GM19467 (cell line): Measurements from ENCODE around the gene UTF1.

Experiments
- ATAC-seq: cut with Tn5 transposase; IDR thresholded peaks from one replicate; pipeline ENCODE4 v1.9.1; 2021; ENCODE audit warnings: mild to moderate bottlenecking, moderate library complexity; ENCODE audit not compliant: unreplicated experiment

UTF1 gene

DNA sequence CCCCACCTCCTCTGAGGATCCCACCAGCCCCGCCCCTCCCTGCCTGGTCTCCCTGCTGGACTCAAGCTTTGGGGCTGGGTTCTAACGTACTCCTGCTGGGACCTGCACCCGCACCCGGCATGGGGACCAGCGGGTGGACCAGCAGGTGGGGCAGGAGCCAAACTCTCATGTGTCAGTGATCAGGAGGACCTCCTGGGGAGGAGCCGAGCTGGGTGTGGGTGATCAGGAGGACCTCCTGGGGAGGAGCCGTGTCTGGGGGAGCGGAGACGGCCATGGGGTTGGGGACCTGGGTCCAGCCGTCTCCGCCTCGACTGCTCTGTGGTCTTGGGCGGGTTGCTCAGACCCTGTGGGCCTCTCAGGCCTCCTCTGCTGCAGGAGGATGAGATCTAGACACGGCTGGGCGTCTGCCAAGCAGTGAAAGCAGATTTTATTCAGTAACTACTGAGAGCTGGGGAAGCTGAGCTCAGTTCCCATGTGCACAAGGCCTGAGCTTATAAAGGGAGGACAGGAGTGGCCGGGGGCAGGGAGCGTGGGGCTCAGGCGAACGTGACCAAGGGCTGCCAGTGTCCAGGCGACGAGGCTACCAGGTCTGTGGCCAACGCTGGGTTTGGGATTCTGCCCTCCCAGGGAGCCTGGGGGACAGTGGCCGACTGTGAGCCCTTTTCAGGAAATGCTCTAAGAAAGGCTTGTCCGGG, 33.6 kb upstream of the UTF1 start:
- no peak for ATAC-seq

DNA sequence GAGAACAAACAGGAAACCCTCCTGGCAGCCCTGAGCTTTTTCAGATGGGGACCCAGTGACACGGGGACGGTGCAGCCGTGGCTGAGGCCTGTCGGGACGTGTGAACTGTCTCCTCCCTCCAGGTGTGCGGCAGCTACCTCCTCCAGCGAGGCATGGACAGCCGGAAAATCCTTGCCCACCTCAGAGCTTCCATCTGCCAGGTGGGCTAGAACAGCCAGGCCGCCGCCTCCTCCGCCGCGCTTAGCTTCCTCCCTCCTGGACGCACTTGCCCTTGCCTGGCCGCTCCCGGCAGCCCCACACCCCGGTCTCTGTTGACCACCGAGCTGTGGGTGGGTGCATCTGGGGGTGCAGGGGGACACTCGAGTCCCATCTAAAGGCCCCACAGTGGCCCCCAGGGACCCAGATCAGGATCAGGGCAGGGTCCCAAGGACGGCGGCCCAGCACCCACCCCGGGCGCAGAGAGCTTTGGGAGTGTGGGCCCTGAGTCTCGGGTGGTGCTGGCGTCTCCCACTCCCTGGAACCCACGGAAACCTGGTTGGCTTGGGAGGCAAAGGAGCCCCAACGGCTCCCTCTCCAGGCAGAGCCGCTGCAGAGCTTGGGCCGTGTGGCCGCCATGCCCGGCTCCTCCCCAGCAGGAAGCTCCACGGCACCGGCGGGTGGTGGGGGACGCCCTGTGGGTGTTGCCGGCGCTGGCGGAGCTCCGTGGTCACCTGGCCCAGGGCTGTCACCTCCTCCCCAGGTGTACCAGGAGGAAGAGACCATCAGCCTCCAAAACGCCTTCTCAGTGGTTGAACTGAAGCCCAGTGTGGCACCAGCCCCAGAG, 32.9 kb upstream of the UTF1 start:
- ATAC-seq = no peak

DNA sequence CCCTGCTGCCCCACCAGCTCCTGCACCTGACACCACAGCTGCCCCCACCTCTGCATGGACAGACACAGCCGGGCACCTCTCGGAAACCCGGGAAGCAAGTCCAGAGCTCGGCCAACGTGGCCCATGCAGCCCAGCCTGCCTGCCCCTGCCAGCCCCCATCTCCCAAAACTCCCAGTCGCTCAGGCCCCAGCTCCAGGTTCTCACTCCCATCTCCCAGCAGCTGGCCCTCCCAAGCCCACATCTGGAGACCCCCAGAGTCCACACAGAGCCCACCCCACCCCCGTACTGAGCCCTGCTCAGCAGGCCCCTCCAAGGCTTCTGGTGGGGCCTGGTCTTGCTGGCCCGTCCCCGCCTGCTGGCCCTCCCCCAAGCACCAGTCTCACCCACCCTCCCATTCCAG, 32.2 kb upstream of the UTF1 start:
- no peak for ATAC-seq

DNA sequence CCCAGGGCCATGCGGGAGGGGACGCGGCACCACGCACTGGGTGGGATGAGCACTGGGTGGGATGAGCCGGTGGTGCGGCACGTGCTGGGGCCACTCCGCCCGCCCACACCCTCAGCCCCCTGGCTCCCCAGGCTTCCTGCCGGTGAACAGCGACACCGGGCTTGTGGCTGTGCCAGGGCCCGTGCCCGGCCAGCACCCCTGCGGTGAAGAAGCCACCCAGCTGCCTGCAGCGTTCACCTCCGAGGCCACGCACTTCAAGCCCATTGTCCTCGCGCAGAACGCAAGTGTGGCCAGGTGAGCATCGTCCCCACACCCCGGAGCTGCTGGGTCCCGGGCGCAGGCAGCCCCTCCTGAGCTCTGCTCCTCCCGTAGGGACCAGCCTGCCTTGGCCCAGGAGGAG, 31.8 kb upstream of the UTF1 start:
- no peak for ATAC-seq

DNA sequence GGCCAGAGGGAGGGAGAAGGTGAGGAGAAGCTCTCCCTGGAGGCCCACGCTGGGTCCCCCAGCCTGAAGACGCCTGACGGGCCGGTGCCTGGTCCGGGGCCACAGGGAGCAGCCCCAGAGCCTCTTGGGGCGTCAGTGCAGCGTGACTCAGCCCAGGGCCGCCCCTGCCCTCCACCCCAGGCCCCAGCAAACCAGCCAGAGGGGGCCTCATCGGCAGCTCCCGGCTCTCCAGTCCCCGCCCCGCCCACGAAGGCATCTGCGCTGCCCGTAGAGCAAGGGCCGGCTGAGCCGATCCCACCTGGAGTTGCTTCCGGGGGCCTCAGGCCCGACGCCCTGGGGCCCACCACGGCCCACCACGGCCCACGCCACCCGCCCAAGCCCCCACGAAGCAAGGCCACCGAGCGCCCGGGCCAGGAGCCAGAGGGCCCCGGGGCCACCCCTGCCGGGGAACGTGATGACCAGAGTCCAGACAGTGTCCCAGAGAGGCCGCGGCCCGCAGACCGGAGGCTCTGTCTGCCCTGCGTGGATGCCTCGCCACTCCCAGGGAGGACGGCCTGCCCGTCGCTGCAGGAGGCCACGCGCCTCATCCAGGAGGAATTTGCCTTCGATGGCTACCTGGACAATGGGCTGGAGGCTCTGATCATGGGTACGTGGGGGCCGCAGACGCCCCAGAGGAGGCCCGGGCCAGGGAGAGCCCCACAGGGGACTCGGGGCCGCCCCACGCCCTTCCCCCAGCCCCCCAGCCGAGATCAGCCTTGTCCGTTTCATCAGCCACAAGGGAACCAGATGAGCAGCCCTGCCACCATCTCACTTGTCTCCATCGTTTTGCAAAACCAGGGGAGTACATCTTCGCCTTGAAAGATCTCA, 31.2 kb upstream of the UTF1 start:
- ATAC-seq = no peak

DNA sequence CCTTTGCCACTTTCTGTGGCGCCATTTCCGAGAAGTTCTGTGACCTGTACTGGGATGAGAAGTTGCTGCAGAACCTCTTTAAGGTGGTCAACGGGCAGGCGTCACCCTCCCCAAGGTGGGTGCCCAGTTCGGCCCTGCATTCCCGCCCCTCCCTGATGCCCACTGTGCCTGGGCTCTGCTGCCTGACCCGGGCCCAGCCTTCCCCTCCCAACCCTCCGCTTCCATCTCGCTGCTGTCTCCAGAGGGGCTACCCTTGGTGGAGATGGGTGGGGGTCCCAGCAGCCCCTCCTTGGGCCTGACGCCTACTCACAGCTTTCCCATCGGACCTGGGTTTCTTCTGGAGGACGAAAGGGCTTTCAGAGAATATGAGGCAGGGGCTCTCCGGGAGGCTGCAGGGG, 30.5 kb upstream of the UTF1 start:
- ATAC-seq = no peak

DNA sequence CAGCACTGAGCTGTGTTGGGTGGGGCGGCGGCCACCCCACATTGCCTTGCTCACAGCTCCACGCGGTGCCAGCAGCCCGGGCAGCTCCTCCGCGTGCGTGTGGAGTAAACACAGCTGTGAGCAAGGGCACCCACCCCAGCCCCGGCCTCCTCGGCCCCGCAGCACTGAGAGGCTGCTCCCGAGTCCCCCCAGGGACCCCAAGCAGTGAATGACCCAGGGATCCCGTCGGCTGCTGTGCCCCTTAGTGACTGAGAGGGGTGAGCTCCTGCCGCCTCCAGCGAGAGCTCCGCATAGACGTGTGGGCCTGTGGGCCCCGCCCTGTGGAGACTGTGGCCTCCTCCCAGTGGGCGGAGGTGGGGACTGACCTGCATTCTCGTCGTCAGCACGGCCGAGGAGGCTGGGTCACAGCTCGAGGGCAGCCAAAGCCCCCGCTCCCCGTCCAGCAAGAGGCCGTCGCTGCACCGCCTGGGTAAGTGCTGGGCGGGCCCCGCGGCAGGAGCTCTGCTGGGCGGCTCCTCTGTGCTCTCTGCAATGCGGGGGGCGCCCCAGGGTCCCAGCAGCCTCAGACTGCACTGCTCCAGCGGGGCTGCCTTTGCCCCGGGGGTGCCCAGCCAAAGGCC, 29.9 kb upstream of the UTF1 start:
- ATAC-seq = no peak

DNA sequence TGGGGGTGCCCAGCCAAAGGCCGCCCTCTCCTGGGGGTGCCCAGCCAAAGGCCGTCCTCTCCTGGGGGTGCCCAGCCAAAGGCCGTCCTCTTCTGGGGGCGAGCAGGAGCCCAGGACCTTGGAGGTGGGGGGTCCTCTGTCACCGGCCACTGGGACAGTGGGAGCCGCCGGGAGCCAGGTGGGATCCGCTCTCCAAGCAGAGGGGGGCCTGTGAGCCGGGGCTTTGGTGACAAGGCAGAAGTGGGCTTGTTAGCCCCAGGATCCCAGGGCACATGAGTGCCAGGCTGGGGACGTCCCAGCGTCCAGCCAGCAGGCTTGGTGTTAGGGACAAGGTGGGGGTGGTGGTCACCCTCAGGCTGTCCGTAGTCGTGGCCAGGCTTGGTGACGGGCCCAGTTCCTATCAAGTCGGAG, 29.4 kb upstream of the UTF1 start:
- no peak for ATAC-seq

DNA sequence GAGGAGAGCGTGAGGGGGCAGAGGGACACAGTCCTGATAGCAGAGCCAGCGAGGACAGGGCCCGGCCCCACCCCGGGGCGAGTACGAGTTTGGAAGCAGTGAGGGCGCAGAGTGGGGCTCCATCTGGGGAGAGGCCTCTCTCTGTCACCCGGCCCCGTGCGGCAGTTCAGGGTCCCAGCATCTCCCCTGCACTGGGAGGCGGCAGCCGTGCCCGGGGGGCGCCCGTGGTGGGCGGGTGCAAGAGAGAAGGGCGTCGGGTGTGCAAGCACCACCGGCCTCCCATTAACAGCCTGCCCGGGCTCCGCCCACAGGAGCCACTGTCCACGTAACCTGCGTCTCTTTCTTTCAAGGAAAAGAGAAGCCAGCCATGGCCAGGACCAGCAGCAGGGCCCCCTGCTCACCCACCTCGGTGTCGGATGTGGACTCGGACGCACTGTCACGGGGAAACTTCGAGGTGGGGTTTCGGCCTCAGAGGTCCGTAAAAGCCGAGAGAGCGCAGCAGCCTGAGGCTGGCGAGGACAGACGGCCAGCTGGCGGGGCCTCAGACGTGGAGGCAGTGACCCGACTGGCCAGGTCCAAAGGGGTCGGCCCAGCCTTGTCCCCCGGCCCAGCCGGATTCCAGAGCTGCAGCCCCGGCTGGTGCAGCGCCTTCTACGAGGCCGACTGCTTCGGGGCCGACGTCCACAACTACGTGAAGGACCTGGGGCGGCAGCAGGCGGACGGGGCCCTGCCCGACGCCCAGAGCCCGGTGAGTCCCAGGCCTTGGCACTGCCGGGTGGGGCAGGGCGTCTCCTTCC, 28.7 kb upstream of the UTF1 start:
- no peak for ATAC-seq

DNA sequence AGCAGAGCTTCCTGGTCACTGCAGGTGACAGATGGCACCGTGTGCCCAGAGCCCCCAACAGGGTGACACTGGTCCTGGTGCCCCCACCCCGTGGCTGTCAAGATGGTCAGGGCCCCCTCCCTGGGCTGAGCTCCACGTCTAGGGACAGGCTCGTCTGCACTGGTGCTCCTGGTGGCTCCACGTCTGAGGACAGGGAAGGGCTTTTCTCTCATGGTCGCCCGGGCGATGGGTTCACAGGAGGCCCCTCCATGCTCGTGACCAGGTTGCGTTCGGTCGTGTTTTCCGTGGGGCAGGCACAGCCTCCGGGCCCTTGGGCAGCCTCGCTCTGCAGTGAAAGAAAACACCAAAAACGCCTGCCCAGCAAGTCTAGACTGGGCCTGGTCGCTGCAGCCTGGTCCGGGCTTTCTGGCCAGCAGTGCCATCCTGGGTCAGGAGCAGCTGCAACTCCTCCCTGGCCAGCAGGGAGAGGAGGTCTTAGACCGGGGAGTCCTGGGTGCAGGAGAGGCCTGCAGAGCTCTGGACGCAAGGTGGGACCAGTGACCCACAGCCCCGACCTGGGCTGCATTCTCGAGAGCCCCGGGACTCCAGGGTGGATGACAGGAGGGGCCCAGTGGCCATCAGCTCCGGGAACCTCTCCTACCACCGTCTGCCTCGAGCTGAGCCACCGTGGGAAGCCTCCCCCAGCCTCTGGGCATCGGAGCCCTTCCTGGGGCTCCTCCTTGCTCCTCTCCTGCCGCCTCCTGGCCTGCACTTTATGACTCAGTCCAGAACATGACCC, 27.9 kb upstream of the UTF1 start:
- no peak for ATAC-seq

DNA sequence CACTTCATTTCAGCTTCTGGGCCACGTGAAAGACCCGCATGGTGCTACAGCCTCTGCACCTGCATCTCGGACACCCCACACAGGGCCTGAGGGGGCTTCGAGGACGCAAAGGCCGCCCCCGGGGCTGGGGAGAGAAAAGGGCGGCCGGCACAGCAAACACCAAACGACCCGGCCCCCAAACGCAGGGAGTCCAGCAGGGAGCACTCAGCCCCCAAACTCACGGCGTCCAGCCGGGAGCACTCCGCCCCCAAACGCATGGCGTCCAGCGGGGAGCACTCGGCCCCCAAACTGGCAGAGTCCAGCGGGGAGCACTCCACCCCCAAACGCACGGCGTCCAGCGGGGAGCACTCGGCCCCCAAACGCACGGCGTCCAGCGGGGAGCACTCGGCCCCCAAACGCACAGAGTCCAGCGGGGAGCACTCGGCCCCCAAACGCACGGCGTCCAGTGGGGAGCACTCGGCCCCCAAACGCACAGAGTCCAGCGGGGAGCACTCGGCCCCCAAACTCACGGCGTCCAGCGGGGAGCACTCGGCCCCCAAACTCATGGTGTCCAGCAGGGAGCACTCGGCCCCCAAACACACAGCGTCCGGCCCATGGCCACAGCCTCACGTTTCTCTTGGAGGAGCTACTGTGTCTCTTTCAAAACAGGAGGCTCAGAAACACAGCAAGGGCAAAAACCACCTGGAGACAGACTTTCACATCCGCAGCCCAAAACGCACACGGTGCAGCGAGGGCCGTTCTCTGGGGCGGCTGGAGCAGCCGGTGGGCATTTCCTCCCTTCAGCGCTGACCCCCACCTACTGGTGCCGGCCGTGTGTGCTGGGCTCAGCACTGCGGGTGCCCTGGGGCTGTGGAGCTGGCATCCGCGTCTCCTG, 27.0 kb upstream of the UTF1 start:
- no peak for ATAC-seq

DNA sequence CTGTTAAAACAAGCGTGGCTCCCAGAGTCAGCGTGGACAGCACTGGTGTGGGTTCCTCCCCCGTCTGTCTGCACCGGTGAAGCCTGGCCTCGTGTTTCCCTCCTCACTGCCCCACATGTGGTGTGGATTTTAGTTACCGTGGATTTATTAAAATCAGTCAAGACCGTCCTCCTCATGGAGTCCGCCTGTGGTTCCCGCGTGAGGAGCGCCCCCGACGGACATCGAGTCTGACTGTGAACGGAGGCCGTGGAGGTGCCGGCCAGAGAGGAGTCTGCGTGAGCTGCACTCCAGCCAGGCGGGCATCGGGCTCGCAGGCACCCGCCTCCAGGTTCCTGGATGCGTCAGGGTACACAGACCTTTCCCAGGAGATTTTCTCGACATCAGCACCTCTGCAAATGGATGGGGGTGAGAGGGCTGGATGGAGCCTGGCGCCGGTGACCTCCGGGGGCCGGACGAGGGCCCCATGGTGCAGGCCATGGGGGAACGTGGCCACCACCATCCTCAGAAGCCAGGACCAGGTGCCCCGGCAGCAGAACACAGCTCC, 26.3 kb upstream of the UTF1 start:
- no peak for ATAC-seq

DNA sequence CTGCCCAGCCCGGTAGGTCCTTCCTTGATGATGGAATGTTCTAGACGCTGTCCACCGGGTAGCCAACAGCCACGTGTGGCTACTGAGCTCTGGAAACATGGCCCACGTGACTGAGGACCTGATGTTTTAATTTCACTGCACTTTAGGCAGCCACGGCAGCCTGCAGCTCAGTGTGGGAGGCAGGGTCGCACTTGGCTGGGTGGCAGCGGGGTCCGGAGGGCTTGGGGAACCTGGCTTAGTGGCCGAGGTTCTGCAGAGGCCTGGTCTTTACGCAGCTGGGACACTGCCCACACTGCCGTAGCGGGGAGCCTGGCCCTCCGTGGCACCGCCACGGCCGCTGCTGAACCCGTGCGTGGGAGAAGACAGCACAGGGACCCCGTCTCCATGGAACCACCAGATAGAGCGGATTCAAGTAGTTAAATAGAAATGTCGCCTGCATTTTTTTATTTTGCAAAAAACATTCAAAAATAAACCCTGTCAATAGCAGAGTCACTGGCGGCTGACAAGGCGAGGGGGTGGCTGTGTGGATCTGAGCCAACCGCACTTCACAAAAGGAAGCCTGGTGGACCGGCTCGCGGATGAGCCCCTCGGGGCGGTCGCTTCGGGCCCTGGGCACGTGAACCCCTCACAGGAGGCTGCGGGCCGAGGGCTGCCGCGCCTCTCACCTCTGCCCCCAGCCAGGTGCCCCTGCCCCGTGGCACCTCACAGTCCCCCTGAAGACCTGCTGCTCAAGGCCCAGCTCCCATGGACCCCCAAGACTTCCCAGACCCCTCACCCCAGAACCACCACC, 25.6 kb upstream of the UTF1 start:
- ATAC-seq = no peak

DNA sequence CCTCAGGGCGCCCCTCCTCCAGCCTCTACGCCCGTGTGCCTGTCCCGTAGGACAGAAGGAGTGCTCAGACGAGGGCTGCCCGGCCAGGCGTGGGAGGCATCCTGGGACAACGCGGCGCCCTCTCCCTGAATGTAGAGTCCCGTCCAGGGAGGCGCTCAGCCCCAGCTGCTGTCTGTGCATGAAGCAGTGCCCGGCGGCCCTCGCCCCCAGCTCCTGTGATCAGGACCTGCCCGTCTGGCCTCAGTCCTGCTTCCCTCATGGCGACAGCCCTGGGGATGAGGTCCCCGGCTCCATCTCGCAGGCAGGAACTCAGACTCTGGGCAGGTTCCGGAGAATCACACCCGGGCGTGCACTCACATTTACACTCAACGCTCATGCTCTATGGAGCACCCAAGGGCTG, 24.9 kb upstream of the UTF1 start:
- no peak for ATAC-seq

DNA sequence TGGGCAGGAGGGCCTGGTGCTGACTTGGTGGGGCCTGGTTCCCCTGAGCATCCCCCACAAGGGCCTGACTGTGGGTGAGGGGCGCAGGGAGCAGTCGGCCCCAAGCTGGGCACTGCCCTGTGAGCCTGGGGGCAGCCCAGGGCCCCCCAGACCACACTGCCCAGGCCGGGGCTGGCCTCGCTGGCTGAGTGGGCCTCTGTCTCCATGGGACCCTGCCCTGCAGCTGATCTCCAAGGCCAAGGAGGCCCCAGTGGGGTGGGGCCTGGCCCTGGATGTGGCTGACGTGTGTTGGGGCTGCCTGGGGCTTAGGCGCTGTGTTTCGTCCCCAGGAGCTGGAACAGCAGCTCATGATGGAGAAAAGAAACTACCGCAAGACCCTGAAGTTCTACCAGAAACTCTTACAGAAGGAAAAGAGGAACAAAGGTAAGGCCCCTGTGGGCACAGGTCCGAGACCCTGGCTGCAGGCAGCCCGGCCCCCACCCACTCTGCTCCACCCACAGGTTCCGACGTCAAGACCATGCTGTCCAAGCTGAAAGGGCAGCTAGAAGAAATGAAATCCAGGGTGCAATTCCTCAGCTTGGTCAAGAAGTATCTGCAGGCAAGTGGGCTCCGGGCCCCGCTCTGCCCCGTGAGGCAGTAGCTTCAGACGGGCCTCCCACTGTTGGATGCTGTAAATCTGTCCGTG, 23.5 kb upstream of the UTF1 start:
- ATAC-seq = no peak

DNA sequence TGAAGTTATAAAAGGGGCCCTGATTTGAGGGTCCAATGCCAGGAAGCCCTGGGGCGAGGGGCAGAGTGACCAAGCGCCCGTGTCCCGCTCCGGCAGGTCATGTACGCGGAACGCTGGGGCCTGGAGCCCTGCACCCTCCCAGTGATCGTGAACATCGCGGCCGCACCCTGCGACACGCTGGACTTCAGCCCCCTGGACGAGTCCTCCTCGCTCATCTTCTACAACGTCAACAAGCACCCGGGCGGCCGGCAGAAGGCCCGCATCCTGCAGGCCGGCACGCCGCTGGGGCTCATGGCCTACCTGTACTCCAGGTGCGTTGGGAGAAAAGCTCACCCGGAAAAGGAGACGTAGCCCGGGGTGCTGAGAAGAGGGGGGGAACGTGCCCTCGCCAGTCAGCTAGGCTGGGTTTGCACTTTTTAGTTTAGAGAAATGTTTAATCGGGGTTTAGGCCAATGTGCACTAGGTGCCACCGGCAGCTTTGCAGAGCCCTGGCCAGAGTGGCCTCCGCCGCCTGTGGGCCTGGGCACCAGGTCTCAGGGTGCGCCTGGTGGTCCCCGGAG, 22.9 kb upstream of the UTF1 start:
- no peak for ATAC-seq

DNA sequence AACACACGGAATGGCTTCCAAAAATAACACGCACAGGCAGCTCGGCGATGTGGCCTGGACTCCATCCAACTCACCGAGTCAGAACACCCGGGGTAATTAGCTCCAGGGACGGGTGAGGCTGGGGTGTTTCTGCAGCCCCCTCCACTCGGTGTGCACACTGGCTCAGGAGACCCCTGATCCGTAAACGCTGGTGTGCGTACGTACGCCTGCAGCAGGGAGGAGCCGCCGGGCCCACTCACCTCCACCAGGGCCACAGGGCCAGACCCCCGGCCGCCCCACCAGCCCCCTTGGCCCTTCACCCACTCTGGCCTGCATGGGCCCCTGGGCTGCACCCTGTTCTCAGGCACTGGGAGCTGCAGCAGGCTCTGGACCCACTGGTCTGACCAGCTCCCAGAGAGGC, 22.4 kb upstream of the UTF1 start:
- no peak for ATAC-seq
